Tibial nerve (tissue), 4 donors: ENCODE results near the gene ZNF438. TPM values are rescaled to one million over a fixed set of nuclear protein-coding genes. Genes with fewer than 3 reads are reported as not detected.

ENCODE experiments used
- DNase-seq, 2 donors: peaks; one replicate each; pipeline ENCODE4 v3.0.0-alpha.2; 2019; ENCODE audit warnings: low spot score in 2 of 2
- H3K27ac ChIP-seq, 4 donors: fragments of 200-600 bp; sonication (generic) in 3 of 4; one replicate each; pipeline ENCODE4 v1.5.1; 2017 to 2019; ENCODE audit warnings: mild to moderate bottlenecking in 1 of 4
- H3K27me3 ChIP-seq, 2 donors: fragments of 200-600 bp; sonication (generic) in 1 of 2; one replicate each; pipeline versions ENCODE4 v1.5.1 to v1.6.0; 2017 to 2019
- H3K36me3 ChIP-seq, 3 donors: fragments of 200-600 bp; sonication (generic); one replicate each; pipeline ENCODE4 v1.5.1; 2018 to 2019
- H3K4me1 ChIP-seq, 4 donors: fragments of 200-600 bp; sonication (generic) in 3 of 4; one replicate each; pipeline ENCODE4 v1.5.1; 2017 to 2019
- H3K4me3 ChIP-seq, 4 donors: fragments of 200-600 bp; sonication (generic) in 3 of 4; one replicate each; pipeline ENCODE4 v1.5.1; 2017 to 2019; ENCODE audit warnings: mild to moderate bottlenecking in 1 of 4, moderate library complexity in 1 of 4
- H3K9me3 ChIP-seq, 4 donors: fragments of 200-600 bp; sonication (generic) in 3 of 4; one replicate each; pipeline ENCODE4 v1.5.1; 2017 to 2019
- CTCF ChIP-seq, 5 experiments: fragments of 200-600 bp in 3 of 5; fragments of 450-650 bp in 2 of 5; sonication (generic) in 3 of 5; IDR thresholded peaks; one replicate each; pipeline ENCODE4 v1.5.1; 2016 to 2019; ENCODE audit warnings: antibody characterized with exemption in 5 of 5, mild to moderate bottlenecking in 3 of 5, moderate library complexity in 2 of 5
- EP300 ChIP-seq, 2 donors: sonication (generic); formaldehyde crosslinking; IDR thresholded peaks; one replicate each; pipeline ENCODE4 v1.6.1; 2017; ENCODE audit warnings: antibody characterized with exemption in 2 of 2, mild to moderate bottlenecking in 1 of 2
- POLR2A ChIP-seq, 2 donors: fragments of 450-650 bp; IDR thresholded peaks; one replicate each; pipeline ENCODE4 v1.6.1; 2017; ENCODE audit warnings: antibody characterized with exemption in 2 of 2, mild to moderate bottlenecking in 2 of 2, moderate library complexity in 2 of 2
- WGBS, 2 donors: methylation state at CpG; one replicate each; pipeline ENCODE4 v1.1.5; 2018; 5-methylcytosine and 5-hydroxymethylcytosine counted together
- total RNA-seq, 4 donors: library from RNA; depleted of rRNA; stranded (reverse); fragments of >200 nt; gene quantifications; one replicate each; pipeline ENCODE4 v1.1.0, GENCODE V29; 2016

Gene ZNF438
- total RNA-seq, 4 donors from 2014 or later = 10.8 to 26.5 (median 19.7) TPM

GRCh38 chr10:31011665-31012022 lies 20.0 kb downstream of the ZNF438 start:
- no peak overlapping the region for H3K4me3 ChIP-seq
- TF ChIP-seq EP300 (IDR thresholded peaks at IDR 0.05) = no peak
- no peak for TF ChIP-seq POLR2A (IDR thresholded peaks at IDR 0.05)
- H3K9me3 ChIP-seq = no peaks in the 10 kb centered on the region
- WGBS, 2 donors = 69 to 70% methylated on average over 3 of the region's 3 CpGs
- peak overlapping the region in 2 of 4 donors; percentile 22 to 52 for H3K27ac ChIP-seq
- H3K27me3 ChIP-seq = no peaks in the 10 kb centered on the region
- H3K36me3 ChIP-seq = no peaks in the 10 kb centered on the region
- DNase-seq = no peak
- peaks cover 0 to 27% (median 12%) of the 10 kb centered on the region in 4 donors for H3K4me1 ChIP-seq

GRCh38 chr10:31011017-31011664 lies 20.5 kb downstream of the ZNF438 start:
- H3K36me3 ChIP-seq = no peaks in the 10 kb centered on the region
- peak overlapping the region in 2 of 4 donors; percentile 22 to 52 for H3K27ac ChIP-seq
- H3K27me3 ChIP-seq = no peaks in the 10 kb centered on the region
- H3K4me3 ChIP-seq = no peak overlapping the region
- TF ChIP-seq CTCF (IDR thresholded peaks at IDR 0.05) (no peak), POLR2A (IDR thresholded peaks at IDR 0.05) (no peak), EP300 (IDR thresholded peaks at IDR 0.05) (no peak)
- peaks cover 0 to 32% (median 12%) of the 10 kb centered on the region in 4 donors for H3K4me1 ChIP-seq
- 48 to 49% methylated on average over 8 of the region's 8 CpGs for WGBS, 2 donors
- DNase-seq = no peak
- H3K9me3 ChIP-seq = no peaks in the 10 kb centered on the region

- Histone ChIP-seq H3K27me3 (no peaks in the 10 kb centered on the region), H3K9me3 (no peaks in the 10 kb centered on the region), H3K4me1 (peaks cover 0 to 32% (median 12%) of the 10 kb centered on the region in 4 donors), H3K4me3 (no peak overlapping the region), H3K27ac (no peak overlapping the region), H3K36me3 (no peaks in the 10 kb centered on the region)
- 97 to 98% methylated on average over 2 of the region's 2 CpGs for WGBS, 2 donors
- no peak for DNase-seq
- TF ChIP-seq POLR2A (IDR thresholded peaks at IDR 0.05) (no peak), EP300 (IDR thresholded peaks at IDR 0.05) (no peak), CTCF (IDR thresholded peaks at IDR 0.05) (no peak)
Observed at GRCh38 chr10:31010062-31010461, 21.6 kb downstream of the ZNF438 start.

GRCh38 chr10:31005895-31006294 lies 25.8 kb downstream of the ZNF438 start:
- no peak for DNase-seq
- no peak overlapping the region for H3K4me3 ChIP-seq
- H3K27me3 ChIP-seq = no peaks in the 10 kb centered on the region
- H3K9me3 ChIP-seq = no peaks in the 10 kb centered on the region
- peaks cover 0 to 29% (median 6%) of the 10 kb centered on the region in 4 donors for H3K4me1 ChIP-seq
- 89 to 100% methylated on average over 1 of the region's 1 CpG for WGBS, 2 donors
- H3K27ac ChIP-seq = no peak overlapping the region
- H3K36me3 ChIP-seq = no peaks in the 10 kb centered on the region
- TF ChIP-seq EP300 (IDR thresholded peaks at IDR 0.05) (no peak), CTCF (IDR thresholded peaks at IDR 0.05) (no peak), POLR2A (IDR thresholded peaks at IDR 0.05) (no peak)

- H3K4me1 ChIP-seq = peaks cover 0 to 28% (median 10%) of the 10 kb centered on the region in 4 donors
- TF ChIP-seq CTCF (IDR thresholded peaks at IDR 0.05) (no peak), POLR2A (IDR thresholded peaks at IDR 0.05) (no peak), EP300 (IDR thresholded peaks at IDR 0.05) (no peak)
- H3K36me3 ChIP-seq = no peaks in the 10 kb centered on the region
- 76 to 84% methylated on average over 3 of the region's 3 CpGs for WGBS, 2 donors
- no peaks in the 10 kb centered on the region for H3K9me3 ChIP-seq
- H3K4me3 ChIP-seq = no peak overlapping the region
- no peaks in the 10 kb centered on the region for H3K27me3 ChIP-seq
- DNase-seq = no peak
- H3K27ac ChIP-seq = no peak overlapping the region
Observed at GRCh38 chr10:31004611-31005193, 27.0 kb downstream of the ZNF438 start.
